Sigmoid colon (tissue), 4 donors: Measurements from ENCODE around the gene SPEF2.

ENCODE experiments used
- POLR2A ChIP-seq, 2 donors: fragments of 450-650 bp; IDR thresholded peaks; one replicate each; pipeline ENCODE4 v1.6.1; 2016; ENCODE audit warnings: antibody characterized with exemption in 2 of 2, mild to moderate bottlenecking in 2 of 2, moderate library complexity in 2 of 2
- POLR2AphosphoS5 ChIP-seq, 4 donors: sonication (generic); formaldehyde crosslinking; IDR thresholded peaks; one replicate each; pipeline ENCODE4 v1.6.1; 2017; ENCODE audit warnings: antibody characterized with exemption in 4 of 4
- TF ChIP-seq, protein P1 (sequence below), 4 experiments: fragments of 450-650 bp in 3 of 4; fragments of 200-600 bp in 1 of 4; IDR thresholded peaks; one replicate each; pipeline ENCODE4 v1.5.1; 2016 to 2019; ENCODE audit warnings: antibody characterized with exemption in 4 of 4, mild to moderate bottlenecking in 3 of 4, moderate library complexity in 2 of 4

DNA sequence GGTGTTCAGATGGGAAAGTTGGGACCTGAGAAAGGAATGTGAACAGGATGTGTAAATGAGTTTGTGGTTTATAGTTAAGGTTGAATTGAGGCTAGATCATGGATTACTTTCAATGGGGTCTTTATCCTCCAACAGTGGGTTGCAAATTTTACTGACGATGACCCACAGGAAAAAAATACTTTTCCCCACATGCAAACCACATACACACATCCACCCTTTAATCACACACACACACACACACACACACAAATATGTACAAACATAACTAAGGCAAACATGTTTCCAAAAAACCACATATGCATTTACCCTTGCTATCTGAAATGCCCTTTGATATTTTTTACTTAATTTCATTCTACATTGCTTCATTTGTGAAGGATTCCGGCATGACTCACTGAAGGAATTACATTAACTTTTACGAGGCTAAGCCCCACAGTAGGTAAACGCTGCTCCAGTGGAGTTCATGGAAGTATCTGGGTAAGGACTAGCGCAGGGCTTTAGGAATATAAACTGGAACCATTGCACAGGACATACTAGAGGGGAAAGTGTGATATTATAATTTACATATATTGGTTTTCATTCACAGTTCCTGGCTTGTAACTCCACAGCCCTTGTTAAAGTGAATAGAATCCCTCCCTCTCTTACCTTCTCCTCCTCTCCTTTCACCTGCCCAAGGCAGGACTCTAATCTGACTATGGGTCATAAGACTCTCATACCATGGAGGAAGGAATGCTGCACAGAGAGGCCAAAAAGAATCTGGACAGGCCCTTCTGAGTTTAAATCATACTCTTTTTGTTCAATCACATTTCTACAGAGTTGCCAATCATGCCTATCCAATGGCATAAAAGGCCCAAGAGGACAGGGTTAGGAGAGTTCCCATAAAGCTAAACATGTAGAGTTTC lies 8.5 kb upstream of the SPEF2 start:
- TF ChIP-seq POLR2A (IDR thresholded peaks at IDR 0.05) (no peak), POLR2AphosphoS5 (IDR thresholded peaks at IDR 0.05) (no peak)
- TF ChIP-seq, protein P1, sequence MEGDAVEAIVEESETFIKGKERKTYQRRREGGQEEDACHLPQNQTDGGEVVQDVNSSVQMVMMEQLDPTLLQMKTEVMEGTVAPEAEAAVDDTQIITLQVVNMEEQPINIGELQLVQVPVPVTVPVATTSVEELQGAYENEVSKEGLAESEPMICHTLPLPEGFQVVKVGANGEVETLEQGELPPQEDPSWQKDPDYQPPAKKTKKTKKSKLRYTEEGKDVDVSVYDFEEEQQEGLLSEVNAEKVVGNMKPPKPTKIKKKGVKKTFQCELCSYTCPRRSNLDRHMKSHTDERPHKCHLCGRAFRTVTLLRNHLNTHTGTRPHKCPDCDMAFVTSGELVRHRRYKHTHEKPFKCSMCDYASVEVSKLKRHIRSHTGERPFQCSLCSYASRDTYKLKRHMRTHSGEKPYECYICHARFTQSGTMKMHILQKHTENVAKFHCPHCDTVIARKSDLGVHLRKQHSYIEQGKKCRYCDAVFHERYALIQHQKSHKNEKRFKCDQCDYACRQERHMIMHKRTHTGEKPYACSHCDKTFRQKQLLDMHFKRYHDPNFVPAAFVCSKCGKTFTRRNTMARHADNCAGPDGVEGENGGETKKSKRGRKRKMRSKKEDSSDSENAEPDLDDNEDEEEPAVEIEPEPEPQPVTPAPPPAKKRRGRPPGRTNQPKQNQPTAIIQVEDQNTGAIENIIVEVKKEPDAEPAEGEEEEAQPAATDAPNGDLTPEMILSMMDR (IDR thresholded peaks at IDR 0.05) = no peak
